ENCODE data around the gene BEST4.
"Not testable (repeated sequence)": the region's sequence is repeated elsewhere in the genome, so short reads cannot be mapped to it uniquely, and the experiment has no call there.

DNA sequence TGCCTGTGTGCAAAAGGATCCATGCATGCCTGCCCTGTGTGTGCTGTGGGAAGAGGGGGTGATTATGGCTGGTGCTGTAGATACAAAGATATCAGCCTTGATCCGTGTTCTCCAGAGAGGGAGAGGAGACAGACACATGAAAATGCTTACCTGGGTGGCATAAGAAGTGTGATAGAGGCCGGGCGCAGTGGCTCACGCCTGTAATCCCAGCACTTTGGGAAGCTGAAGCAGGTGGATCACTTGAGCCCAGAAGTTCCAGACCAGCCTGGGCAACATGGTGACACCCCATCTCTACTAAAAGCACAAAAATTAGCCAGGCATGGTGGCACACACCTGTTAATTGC, 22.8 kb upstream of the BEST4 start:
- TF ChIP-seq, protein P1, sequence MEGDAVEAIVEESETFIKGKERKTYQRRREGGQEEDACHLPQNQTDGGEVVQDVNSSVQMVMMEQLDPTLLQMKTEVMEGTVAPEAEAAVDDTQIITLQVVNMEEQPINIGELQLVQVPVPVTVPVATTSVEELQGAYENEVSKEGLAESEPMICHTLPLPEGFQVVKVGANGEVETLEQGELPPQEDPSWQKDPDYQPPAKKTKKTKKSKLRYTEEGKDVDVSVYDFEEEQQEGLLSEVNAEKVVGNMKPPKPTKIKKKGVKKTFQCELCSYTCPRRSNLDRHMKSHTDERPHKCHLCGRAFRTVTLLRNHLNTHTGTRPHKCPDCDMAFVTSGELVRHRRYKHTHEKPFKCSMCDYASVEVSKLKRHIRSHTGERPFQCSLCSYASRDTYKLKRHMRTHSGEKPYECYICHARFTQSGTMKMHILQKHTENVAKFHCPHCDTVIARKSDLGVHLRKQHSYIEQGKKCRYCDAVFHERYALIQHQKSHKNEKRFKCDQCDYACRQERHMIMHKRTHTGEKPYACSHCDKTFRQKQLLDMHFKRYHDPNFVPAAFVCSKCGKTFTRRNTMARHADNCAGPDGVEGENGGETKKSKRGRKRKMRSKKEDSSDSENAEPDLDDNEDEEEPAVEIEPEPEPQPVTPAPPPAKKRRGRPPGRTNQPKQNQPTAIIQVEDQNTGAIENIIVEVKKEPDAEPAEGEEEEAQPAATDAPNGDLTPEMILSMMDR (IDR thresholded peaks at IDR 0.05; ENCODE audit: insufficient read depth, low read length): not testable (repeated sequence)
- TF ChIP-seq, protein P2, sequence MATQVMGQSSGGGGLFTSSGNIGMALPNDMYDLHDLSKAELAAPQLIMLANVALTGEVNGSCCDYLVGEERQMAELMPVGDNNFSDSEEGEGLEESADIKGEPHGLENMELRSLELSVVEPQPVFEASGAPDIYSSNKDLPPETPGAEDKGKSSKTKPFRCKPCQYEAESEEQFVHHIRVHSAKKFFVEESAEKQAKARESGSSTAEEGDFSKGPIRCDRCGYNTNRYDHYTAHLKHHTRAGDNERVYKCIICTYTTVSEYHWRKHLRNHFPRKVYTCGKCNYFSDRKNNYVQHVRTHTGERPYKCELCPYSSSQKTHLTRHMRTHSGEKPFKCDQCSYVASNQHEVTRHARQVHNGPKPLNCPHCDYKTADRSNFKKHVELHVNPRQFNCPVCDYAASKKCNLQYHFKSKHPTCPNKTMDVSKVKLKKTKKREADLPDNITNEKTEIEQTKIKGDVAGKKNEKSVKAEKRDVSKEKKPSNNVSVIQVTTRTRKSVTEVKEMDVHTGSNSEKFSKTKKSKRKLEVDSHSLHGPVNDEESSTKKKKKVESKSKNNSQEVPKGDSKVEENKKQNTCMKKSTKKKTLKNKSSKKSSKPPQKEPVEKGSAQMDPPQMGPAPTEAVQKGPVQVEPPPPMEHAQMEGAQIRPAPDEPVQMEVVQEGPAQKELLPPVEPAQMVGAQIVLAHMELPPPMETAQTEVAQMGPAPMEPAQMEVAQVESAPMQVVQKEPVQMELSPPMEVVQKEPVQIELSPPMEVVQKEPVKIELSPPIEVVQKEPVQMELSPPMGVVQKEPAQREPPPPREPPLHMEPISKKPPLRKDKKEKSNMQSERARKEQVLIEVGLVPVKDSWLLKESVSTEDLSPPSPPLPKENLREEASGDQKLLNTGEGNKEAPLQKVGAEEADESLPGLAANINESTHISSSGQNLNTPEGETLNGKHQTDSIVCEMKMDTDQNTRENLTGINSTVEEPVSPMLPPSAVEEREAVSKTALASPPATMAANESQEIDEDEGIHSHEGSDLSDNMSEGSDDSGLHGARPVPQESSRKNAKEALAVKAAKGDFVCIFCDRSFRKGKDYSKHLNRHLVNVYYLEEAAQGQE (IDR thresholded peaks at IDR 0.05; ENCODE audit: insufficient replicate concordance, low read depth): not testable (repeated sequence)
- not testable (repeated sequence) for TF ChIP-seq POLR2AphosphoS5 (IDR thresholded peaks at IDR 0.05; ENCODE audit: low read depth)

Measured in HL-60 (cell line).